PFSK-1 (cell line): ENCODE data around the gene GSTP1.

Experiments used
- FOXP2 ChIP-seq: optimal IDR thresholded peaks from 2 replicates; pipeline ENCODE3; 2011; ENCODE audit warnings: borderline replicate concordance, control low read depth, inconsistent platforms; ENCODE audit not compliant: insufficient read depth; ENCODE audit errors: extremely low read length, extremely low read depth
- POLR2AphosphoS5 ChIP-seq: IDR thresholded peaks from 2 replicates; pipeline ENCODE4 v1.6.1; 2012; ENCODE audit warnings: low read depth, mild to moderate bottlenecking, control low read depth, low read length, moderate library complexity
- REST ChIP-seq, 2 experiments: IDR thresholded peaks; 2 replicates each; pipeline versions ENCODE4 v1.6.1 to v1.8.0; 2011 to 2012; ENCODE audit warnings: low read depth in 2 of 2, low read length in 2 of 2, control low read depth in 1 of 2, inconsistent platforms in 1 of 2, mild to moderate bottlenecking in 1 of 2, moderate library complexity in 1 of 2; ENCODE audit not compliant: insufficient read depth in 1 of 2
- SIN3A ChIP-seq: IDR thresholded peaks from 2 replicates; pipeline ENCODE4 v1.6.1; 2012; ENCODE audit warnings: mild to moderate bottlenecking, low read length, moderate library complexity, borderline replicate concordance; ENCODE audit not compliant: insufficient read depth
- TAF1 ChIP-seq: IDR thresholded peaks from 2 replicates; pipeline ENCODE4 v1.6.1; 2012; ENCODE audit warnings: low read length, control low read depth, borderline replicate concordance; ENCODE audit not compliant: insufficient read depth

The GSTP1 gene

GRCh38 chr11:67577951-67578350 lies 5.7 kb upstream of the GSTP1 start:
- no peak for TF ChIP-seq POLR2AphosphoS5
- TF ChIP-seq REST (IDR thresholded peaks at IDR 0.05; ENCODE audit: insufficient read depth in 1 of 2, low read depth in 2 of 2, low read length in 2 of 2): no peak
- TF ChIP-seq SIN3A: no peak
- TF ChIP-seq TAF1: no peak
- TF ChIP-seq FOXP2: no peak

DNA sequence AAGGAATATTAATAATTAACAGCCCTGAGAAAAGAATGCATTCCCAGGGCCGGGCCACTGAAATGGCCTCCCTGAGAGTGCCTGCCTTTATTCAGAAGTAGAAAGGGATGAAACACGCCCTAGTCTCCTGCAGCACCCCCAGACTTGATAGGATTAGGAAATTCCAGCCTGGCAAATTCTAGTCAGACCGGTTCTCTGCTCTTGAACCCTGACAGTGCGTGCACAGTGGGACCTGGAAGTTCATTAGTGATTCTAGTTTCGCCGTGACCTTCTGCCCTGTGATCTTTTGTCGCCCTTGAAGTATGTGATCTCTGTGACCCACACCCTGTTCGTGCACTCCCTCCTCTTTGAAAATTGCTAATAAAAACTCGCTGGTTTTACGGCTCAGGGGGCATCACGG lies 2.1 kb upstream of the GSTP1 start:
- TF ChIP-seq POLR2AphosphoS5 (no peak), SIN3A (no peak), FOXP2 (no peak), REST (IDR thresholded peaks at IDR 0.05; ENCODE audit: insufficient read depth in 1 of 2, low read depth in 2 of 2, low read length in 2 of 2) (no peak), TAF1 (no peak)

DNA sequence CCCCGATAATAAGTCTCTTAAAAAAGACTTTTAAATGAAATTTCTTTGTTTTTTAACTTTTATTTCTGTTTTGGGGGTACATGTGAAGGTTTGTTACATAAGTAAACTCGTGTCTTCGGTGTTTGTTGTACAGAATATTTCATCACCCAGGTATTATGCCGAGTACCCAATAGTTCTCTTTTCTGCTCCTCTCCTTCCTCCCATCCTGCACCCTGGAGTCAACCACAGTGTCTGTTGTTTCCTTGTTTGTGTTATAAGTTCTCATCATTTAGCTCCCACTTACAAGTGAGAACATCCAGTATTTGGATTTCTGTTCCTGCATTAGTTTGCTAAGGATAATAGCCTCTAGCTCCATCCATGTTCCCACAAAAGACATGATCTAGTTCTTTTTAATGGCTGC lies 1.6 kb upstream of the GSTP1 start:
- TF ChIP-seq FOXP2 (no peak), REST (IDR thresholded peaks at IDR 0.05; ENCODE audit: insufficient read depth in 1 of 2, low read depth in 2 of 2, low read length in 2 of 2) (no peak), TAF1 (no peak), SIN3A (no peak), POLR2AphosphoS5 (no peak)

DNA sequence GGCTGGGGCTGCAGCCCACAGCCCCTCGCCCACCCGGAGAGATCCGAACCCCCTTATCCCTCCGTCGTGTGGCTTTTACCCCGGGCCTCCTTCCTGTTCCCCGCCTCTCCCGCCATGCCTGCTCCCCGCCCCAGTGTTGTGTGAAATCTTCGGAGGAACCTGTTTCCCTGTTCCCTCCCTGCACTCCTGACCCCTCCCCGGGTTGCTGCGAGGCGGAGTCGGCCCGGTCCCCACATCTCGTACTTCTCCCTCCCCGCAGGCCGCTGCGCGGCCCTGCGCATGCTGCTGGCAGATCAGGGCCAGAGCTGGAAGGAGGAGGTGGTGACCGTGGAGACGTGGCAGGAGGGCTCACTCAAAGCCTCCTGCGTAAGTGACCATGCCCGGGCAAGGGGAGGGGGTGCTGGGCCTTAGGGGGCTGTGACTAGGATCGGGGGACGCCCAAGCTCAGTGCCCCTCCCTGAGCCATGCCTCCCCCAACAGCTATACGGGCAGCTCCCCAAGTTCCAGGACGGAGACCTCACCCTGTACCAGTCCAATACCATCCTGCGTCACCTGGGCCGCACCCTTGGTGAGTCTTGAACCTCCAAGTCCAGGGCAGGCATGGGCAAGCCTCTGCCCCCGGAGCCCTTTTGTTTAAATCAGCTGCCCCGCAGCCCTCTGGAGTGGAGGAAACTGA lies 731 bp downstream of the GSTP1 start:
- TF ChIP-seq TAF1 (no peak), POLR2AphosphoS5 (no peak), REST (IDR thresholded peaks at IDR 0.05; ENCODE audit: insufficient read depth in 1 of 2, low read depth in 2 of 2, low read length in 2 of 2) (no peak), FOXP2 (no peak), SIN3A (no peak)
